Uterus (tissue), 2 donors: Measurements from ENCODE around the gene CCNYL1.

ENCODE experiments used
- CTCF ChIP-seq, 4 experiments: fragments of 200-600 bp in 2 of 4; fragments of 450-650 bp in 2 of 4; sonication (generic) in 2 of 4; IDR thresholded peaks; one replicate each; pipeline ENCODE4 v1.5.1; 2016 to 2019; ENCODE audit warnings: antibody characterized with exemption in 4 of 4, mild to moderate bottlenecking in 2 of 4, moderate library complexity in 1 of 4
- POLR2A ChIP-seq, 2 donors: fragments of 450-650 bp; IDR thresholded peaks; one replicate each; pipeline ENCODE4 v1.6.1; 2016; ENCODE audit warnings: antibody characterized with exemption in 2 of 2, mild to moderate bottlenecking in 1 of 2, moderate library complexity in 1 of 2

DNA sequence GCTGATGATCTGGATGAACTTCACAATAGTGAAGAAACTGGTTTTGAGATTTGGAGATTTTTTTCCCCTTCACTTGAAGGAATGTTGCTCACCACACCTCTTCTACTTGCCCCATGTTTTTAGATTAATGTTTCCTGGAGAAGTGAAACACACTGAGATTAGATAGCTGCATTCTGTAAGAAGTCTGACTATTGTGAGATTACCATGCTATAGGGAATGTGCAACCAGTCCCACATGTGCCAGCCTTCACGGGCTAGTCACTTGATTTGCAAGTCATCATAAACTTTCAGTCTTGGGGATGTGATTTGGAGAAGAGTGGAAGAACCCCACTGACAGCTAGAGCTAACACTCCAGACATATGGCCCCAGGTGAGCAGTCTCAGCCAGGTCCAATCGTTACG lies 7.4 kb upstream of the CCNYL1 start:
- no peak for TF ChIP-seq CTCF (IDR thresholded peaks at IDR 0.05)
- TF ChIP-seq POLR2A (IDR thresholded peaks at IDR 0.05) = no peak
